Measurements from ENCODE around the gene PSMD9. TPM values are rescaled to one million over a fixed set of nuclear protein-coding genes. Genes with fewer than 3 reads are reported as not detected.
"Not testable (repeated sequence)": the region's sequence is repeated elsewhere in the genome, so short reads cannot be mapped to it uniquely, and the experiment has no call there.

The PSMD9 gene
- total RNA-seq, 1 experiment from 2014 or later = 86.4 TPM

GRCh38 chr12:121875582-121875981 is 13.0 kb upstream of the PSMD9 start:
- no peak for TF ChIP-seq EZH2 (IDR thresholded peaks at IDR 0.05; ENCODE audit: borderline replicate concordance, low read depth, low read length, poor library complexity, severe bottlenecking)
- TF ChIP-seq, protein P1, sequence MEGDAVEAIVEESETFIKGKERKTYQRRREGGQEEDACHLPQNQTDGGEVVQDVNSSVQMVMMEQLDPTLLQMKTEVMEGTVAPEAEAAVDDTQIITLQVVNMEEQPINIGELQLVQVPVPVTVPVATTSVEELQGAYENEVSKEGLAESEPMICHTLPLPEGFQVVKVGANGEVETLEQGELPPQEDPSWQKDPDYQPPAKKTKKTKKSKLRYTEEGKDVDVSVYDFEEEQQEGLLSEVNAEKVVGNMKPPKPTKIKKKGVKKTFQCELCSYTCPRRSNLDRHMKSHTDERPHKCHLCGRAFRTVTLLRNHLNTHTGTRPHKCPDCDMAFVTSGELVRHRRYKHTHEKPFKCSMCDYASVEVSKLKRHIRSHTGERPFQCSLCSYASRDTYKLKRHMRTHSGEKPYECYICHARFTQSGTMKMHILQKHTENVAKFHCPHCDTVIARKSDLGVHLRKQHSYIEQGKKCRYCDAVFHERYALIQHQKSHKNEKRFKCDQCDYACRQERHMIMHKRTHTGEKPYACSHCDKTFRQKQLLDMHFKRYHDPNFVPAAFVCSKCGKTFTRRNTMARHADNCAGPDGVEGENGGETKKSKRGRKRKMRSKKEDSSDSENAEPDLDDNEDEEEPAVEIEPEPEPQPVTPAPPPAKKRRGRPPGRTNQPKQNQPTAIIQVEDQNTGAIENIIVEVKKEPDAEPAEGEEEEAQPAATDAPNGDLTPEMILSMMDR (conservative IDR thresholded peaks at IDR 0.05; ENCODE audit: low read depth, low read length) = no peak
- Histone ChIP-seq H3K36me3 (ENCODE audit: insufficient read depth, low read length, poor library complexity, severe bottlenecking) (no peaks in the 10 kb centered on the region), H3K9me3 (ENCODE audit: low read depth, low read length, poor library complexity, severe bottlenecking) (no peaks in the 10 kb centered on the region), H3K4me3 (ENCODE audit: low read depth, low read length, poor library complexity, severe bottlenecking) (no peak overlapping the region), H3K4me1 (ENCODE audit: insufficient read depth, low read length, poor library complexity, severe bottlenecking) (no peaks in the 10 kb centered on the region), H3K27ac (ENCODE audit: low read depth, low read length, poor library complexity, severe bottlenecking) (no peak overlapping the region), H3K27me3 (replicated peaks; ENCODE audit: insufficient read depth, low read depth, low read length, poor library complexity) (no peaks in the 10 kb centered on the region)
- CTCF ChIA-PET = no interaction called here
- intact Hi-C loops (cut with micrococcal nuclease; ENCODE audit: unreplicated experiment) = no loop called here
- no TSS peak for BruUV-seq (replicated peaks)
- POLR2A ChIA-PET (ENCODE audit: low non-redundant PET) = no interaction called here
- no peak for DNase-seq (ENCODE audit: low spot score)

- intact Hi-C loops (cut with micrococcal nuclease; ENCODE audit: unreplicated experiment); H3K27me3 ChIP-seq (replicated peaks; ENCODE audit: insufficient read depth, low read depth, low read length, poor library complexity); POLR2A ChIA-PET (ENCODE audit: low non-redundant PET); H3K27ac ChIP-seq (ENCODE audit: low read depth, low read length, poor library complexity, severe bottlenecking); H3K4me3 ChIP-seq (ENCODE audit: low read depth, low read length, poor library complexity, severe bottlenecking); DNase-seq (ENCODE audit: low spot score); BruUV-seq (replicated peaks); CTCF ChIA-PET; H3K9me3 ChIP-seq (ENCODE audit: low read depth, low read length, poor library complexity, severe bottlenecking); H3K36me3 ChIP-seq (ENCODE audit: insufficient read depth, low read length, poor library complexity, severe bottlenecking); H3K4me1 ChIP-seq (ENCODE audit: insufficient read depth, low read length, poor library complexity, severe bottlenecking): not testable (repeated sequence)
Measured at GRCh38 chr12:121876080-121876447, 12.5 kb upstream of the PSMD9 start.

DNA sequence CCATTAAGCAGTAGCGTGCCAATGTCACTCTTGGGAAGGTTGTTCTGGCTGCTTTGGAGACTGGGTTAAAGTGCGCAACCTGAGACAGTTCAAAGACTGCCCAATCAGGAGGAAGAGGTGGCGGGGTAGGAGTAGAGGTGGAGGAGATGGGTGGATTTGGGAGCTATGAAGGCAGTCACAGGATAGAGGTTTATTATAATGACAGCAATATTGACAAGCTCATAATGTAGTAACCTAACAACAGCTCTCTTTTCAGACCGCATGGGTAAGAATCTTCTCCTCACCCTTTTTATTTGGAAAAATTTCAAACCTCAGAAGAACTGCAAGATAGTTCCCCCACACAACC is 5.3 kb upstream of the PSMD9 start:
- ChIA-PET POLR2A (ENCODE audit: low non-redundant PET) (interaction anchor here (0.7 kb wide), 1 partner anchor 88 kb away, joined by 15 read pairs; no protein-coding TSS in a partner anchor), CTCF (interaction anchor here (0.7 to 0.8 kb wide), 2 partner anchors 44 to 71 kb away, joined by 3 to 4 read pairs; no protein-coding TSS in a partner anchor)
- no peak overlapping the region for H3K27ac ChIP-seq (ENCODE audit: low read depth, low read length, poor library complexity, severe bottlenecking)
- TF ChIP-seq, protein P1 (conservative IDR thresholded peaks at IDR 0.05; ENCODE audit: low read depth, low read length) = no peak
- TF ChIP-seq EZH2 (IDR thresholded peaks at IDR 0.05; ENCODE audit: borderline replicate concordance, low read depth, low read length, poor library complexity, severe bottlenecking) = no peak
- H3K4me1 ChIP-seq (ENCODE audit: insufficient read depth, low read length, poor library complexity, severe bottlenecking) = peaks cover 7% of the 10 kb centered on the region
- no peaks in the 10 kb centered on the region for H3K36me3 ChIP-seq (ENCODE audit: insufficient read depth, low read length, poor library complexity, severe bottlenecking)
- intact Hi-C loops (cut with micrococcal nuclease; ENCODE audit: unreplicated experiment) = no loop called here
- no peaks in the 10 kb centered on the region for H3K9me3 ChIP-seq (ENCODE audit: low read depth, low read length, poor library complexity, severe bottlenecking)
- no peak overlapping the region for H3K4me3 ChIP-seq (ENCODE audit: low read depth, low read length, poor library complexity, severe bottlenecking)
- no peaks in the 10 kb centered on the region for H3K27me3 ChIP-seq (replicated peaks; ENCODE audit: insufficient read depth, low read depth, low read length, poor library complexity)
- DNase-seq (ENCODE audit: low spot score) = no peak
- BruUV-seq (replicated peaks) = no TSS peak

DNA sequence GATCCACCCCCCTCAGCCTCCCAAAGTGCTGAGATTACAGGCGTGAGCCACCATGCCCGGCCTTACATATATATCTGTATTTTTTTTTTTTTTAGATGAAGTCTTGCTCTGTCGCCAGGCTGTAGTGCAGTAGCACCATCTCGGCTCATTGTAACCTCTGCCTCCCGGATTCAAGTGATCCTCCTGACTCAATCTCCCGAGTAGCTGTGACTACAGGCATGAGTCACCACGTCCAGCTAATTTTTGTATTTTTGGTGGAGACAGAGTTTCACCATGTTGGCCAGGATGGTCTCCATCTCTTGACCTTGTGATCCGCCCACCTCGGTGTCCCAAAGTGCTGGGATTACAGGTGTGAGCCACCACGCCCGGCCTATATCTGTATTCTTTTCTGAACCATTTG is 3.5 kb upstream of the PSMD9 start:
- H3K4me3 ChIP-seq (ENCODE audit: low read depth, low read length, poor library complexity, severe bottlenecking); H3K4me1 ChIP-seq (ENCODE audit: insufficient read depth, low read length, poor library complexity, severe bottlenecking); H3K36me3 ChIP-seq (ENCODE audit: insufficient read depth, low read length, poor library complexity, severe bottlenecking); BruUV-seq (replicated peaks); H3K27ac ChIP-seq (ENCODE audit: low read depth, low read length, poor library complexity, severe bottlenecking); H3K9me3 ChIP-seq (ENCODE audit: low read depth, low read length, poor library complexity, severe bottlenecking); DNase-seq (ENCODE audit: low spot score); H3K27me3 ChIP-seq (replicated peaks; ENCODE audit: insufficient read depth, low read depth, low read length, poor library complexity); POLR2A ChIA-PET (ENCODE audit: low non-redundant PET): not testable (repeated sequence)
- CTCF ChIA-PET = interaction anchor here (1.2 kb wide), 1 partner anchor 90 kb away, joined by 5 read pairs; no protein-coding TSS in a partner anchor
- intact Hi-C loops (cut with micrococcal nuclease; ENCODE audit: unreplicated experiment) = loop anchor here (5.0 kb wide), 1 partner anchor 188 kb away; no protein-coding TSS in a partner anchor
